ENCODE results near the gene SWAP70.
"Not testable (repeated sequence)": the region's sequence is repeated elsewhere in the genome, so short reads cannot be mapped to it uniquely, and the experiment has no call there.

The SWAP70 gene

GRCh38 chr11:9693801-9694553 lies 30.1 kb downstream of the SWAP70 start:
- no peak for DNase-seq

GRCh38 chr11:9695228-9695627 lies 31.4 kb downstream of the SWAP70 start:
- not testable (repeated sequence) for DNase-seq

- DNase-seq, result no peak
Observed at GRCh38 chr11:9697766-9698165, 33.9 kb downstream of the SWAP70 start.

- no peak for DNase-seq
Observed at GRCh38 chr11:9700105-9700801, 36.4 kb downstream of the SWAP70 start.

DNA sequence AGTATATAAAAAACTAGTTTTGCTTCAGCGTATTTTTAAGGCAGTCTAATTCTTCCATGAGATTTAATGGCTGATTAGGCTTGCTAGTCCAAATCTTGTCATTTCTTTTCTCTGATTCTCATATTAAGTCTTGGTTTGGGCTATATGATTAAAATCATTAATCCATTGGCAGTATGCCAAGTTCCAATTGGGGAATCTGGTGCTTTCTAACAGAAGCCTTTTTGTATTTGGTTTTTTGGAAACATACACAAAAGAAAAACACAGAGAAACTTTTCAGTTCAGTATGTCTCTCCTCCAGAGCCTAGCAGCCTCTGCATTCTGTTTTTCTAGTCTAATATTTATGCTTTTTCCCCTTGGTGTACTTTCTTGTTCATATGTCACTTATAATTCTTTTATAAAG lies 37.9 kb downstream of the SWAP70 start:
- DNase-seq, result no peak

GRCh38 chr11:9703280-9703679 lies 39.4 kb downstream of the SWAP70 start:
- DNase-seq, result no peak

DNA sequence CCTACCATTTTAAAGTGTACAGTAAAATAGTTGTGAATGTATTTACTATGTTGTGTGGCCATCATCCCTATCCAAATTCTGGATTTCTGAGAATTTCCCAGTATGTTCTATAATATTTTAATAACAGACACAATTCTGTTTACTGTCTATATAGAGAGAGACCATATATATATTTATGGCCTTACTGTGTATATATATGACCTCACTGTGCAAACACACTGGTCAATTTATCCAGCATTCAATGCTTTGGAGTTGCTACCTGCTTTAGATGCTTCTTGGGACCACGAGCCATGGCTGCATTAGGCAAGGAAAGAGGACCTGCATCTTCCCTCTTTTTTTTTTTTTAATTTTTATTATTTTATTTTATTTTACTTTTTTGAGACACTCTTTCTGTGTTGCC lies 40.2 kb downstream of the SWAP70 start:
- no peak for DNase-seq

- DNase-seq, result no peak
Observed at GRCh38 chr11:9704620-9705019, 40.7 kb downstream of the SWAP70 start.

- not testable (repeated sequence) for DNase-seq
Observed at GRCh38 chr11:9705361-9705760, 41.5 kb downstream of the SWAP70 start.

GRCh38 chr11:9708544-9708943 lies 44.7 kb downstream of the SWAP70 start:
- no peak for DNase-seq

DNA sequence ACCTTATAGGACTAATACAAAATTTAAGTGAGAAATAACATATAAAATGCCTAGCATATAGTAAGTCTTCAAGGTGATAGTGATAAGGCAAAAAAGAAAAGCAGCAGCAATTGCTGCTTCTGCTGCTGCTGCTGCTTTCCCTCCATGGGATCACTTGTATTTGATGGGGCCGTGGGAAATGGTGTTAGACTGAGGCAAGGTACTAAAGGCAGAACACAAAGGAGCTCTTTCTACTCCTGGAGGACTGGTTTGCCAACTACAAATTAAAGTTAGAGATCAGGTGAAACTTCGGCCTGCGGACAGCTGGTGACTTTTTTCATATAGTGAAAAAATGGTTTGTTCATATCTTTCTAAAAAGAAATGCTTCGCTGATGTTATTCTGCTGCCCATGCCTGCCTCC lies 46.3 kb downstream of the SWAP70 start:
- no peak for DNase-seq

DNA sequence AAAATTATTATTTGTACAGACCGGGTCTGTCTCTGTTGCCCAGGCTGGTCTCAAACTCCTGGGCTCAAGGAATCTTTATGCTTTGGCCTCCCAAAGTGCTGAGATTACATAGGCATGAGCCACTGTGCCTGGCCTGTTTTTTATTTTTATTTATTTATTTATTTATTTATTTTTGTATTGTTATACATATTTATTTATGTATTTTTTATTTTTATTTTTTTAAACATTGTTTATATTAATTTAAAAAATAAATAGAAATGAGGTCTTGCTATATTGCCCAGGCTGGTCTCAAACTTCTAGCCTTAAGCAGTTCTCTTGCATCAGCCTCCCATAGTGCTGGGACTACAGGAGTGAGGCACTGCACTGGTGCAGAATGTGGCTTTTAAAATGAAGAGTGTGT lies 47.0 kb downstream of the SWAP70 start:
- no peak for DNase-seq

DNA sequence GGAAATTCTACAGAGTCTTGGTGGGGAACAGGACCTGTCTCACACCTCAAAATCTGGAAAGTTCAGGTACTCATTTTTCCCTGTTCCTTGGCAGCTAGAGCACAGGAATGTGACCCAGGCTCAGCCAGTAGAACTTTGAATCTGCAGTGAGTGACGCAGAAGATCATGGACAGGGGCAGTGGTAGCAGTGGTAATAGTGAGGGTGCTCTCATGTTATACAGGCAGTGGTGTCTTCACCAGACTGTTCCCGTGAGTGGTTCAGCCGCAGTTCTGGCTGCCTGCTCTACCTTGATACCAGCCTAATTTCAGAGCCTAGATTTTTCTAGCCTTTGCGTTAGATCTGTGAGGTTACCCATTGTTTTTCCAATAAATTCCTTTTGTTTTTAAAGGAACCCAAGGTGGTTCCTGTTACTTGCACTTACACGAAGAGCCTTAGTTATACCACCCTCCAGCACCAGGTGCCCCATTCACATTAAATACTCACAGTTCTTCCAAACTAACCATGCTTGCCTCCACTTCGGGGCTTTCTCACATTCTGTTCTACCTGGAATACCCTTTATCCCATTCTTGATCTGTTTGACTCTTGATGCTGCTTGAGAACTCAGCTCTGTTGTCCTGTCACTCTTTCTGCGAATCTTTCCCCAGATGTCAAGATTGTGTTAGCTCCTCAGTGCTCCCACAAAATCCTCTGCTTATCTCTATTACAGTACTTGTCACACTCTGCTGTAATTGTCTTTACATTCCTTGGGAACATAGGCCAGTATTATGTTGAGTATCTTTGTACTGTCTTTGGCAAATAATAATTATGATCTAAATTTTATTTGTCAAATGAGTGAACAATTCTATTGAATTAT lies 47.8 kb downstream of the SWAP70 start:
- no peak for DNase-seq

DNA sequence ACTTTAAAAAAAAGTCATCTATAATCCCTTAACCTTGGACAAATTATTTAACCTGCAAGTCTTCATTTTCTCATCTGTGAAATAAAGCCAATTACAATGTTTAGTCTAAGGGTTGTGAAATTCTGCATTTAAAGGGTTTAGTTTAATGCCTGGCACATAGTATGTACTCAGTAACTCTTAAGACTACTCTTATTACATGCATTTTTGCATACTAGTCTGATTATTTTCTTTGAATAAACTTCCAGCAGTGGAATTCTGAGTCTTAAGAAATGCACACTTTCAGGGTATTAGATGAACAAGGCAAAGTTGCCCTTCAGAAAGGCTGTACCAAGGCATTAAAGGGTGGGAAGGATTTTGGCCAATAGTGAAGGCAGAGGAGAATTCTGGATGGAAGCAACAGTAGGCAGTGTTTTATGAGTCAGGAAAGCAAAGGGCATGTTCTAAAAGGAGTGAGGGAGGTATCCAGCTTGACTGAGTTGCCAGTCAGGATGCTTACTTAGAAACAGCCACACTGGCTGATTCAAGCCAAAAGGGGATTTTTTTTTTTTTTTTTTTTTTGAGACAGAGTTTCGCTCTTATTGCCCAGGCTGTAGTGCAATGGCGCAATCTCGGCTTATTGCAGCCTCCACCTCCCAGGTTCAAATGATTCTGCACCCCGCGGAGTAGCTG lies 50.5 kb downstream of the SWAP70 start:
- DNase-seq, result no peak

- no peak for DNase-seq
Observed at GRCh38 chr11:9716275-9717039, 52.6 kb downstream of the SWAP70 start.

GRCh38 chr11:9717040-9717357 lies 53.1 kb downstream of the SWAP70 start:
- no peak for DNase-seq

GRCh38 chr11:9717719-9718118 lies 53.8 kb downstream of the SWAP70 start:
- DNase-seq, result no peak

- no peak for DNase-seq
Observed at GRCh38 chr11:9718147-9718546, 54.3 kb downstream of the SWAP70 start.

DNA sequence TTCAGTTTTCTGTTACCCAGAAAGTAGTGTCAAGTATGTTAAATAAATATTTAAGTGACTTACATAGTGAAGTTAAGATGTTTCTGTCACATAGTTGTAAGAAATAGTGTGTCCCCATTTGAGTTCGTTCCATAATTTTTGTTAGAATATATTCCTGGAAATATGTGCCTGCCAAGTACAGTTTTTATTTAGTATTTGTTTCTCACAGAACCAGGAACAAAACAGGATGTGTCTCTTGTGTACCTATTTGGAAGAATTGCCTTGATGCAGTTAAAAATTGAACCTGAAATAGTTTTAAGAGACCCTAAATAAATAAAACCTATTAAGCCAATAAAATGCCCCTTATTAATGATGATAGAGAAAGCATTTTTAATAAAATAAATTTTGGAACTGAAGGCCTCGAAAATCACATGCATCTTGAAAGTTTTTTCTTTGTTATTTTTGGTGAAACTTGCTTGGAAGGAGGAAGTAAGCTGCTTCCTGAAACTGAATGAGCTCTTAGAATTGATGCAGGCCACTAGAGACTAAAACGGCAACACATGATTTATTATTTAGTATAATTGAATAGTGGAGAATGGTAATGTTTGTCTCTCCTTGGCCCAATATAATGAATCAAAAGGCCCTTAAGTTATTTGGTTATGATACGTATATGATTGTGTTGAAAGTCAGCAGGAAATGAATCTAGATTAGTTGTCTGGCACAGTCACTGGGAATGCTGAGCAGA lies 55.9 kb downstream of the SWAP70 start:
- DNase-seq, result no peak

GRCh38 chr11:9720290-9720630 lies 56.4 kb downstream of the SWAP70 start:
- no peak for DNase-seq

GRCh38 chr11:9722023-9722422 lies 58.1 kb downstream of the SWAP70 start:
- DNase-seq, result no peak

DNA sequence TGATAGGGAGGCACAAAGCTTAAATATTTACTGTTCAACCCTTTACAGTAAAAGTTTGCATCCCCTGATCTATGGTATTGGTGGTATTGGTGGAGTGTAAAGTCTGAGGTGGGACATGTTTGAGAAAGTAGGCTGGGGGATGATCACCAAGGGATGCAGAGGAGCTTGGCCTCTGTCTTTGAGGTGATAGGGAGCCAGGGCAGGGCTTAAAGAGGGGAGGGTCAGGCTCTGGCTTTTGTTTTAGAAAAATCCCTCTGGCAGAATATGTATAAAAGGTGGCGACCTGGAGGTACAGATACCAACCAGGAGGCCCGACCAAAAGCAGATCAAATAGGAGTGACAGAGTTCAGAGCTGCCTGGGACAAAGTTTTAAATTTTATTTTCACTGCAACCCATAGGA lies 59.0 kb downstream of the SWAP70 start:
- DNase-seq, result no peak
